Activated CD8-positive, alpha-beta memory T cell treated with anti-CD3 and anti-CD28 coated beads for 24 hours (primary cell): ENCODE measurements around the gene OR2A12.
A peak's percentile ranks its signal among the peaks of the same experiment; 100 is the strongest.
"Not testable (repeated sequence)": the region's sequence is repeated elsewhere in the genome, so short reads cannot be mapped to it uniquely, and the experiment has no call there.

Experiments
- DNase-seq: peaks from one replicate; pipeline ENCODE4 v3.0.0-alpha.2; 2020

The OR2A12 gene

GRCh38 chr7:144127714-144128334 is 41.7 kb downstream of the OR2A12 start:
- DNase-seq, result peak; percentile 94

DNA sequence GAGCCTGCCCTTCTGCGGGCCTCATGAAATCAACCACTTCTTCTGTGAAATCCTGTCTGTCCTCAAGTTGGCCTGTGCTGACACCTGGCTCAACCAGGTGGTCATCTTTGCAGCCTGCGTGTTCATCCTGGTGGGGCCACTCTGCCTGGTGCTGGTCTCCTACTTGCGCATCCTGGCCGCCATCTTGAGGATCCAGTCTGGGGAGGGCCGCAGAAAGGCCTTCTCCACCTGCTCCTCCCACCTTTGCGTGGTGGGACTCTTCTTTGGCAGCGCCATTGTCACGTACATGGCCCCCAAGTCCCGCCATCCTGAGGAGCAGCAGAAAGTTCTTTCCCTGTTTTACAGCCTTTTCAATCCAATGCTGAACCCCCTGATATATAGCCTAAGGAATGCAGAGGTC is 43.5 kb downstream of the OR2A12 start:
- DNase-seq, result not testable (repeated sequence)

DNA sequence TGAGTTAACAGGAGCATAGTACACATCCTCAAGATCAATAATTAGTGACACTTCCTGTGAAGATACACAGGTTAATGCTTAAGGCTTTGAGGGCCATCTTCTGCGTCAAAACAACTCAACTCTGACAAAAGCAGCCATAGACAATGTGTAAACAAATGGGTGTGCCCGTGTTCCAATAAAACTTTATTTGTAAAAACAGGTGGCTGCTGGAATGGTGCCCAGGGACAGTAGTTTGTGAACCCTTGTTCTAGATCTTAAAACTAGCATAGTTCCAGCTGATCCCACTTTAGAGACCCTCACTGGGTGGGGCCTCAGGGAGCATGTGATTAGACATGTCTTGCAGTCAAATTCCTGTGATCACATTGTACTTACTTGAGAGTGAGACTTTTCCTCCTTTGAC is 44.7 kb downstream of the OR2A12 start:
- no peak for DNase-seq

GRCh38 chr7:144132262-144132661 is 46.2 kb downstream of the OR2A12 start:
- no peak for DNase-seq

- no peak for DNase-seq
Observed at GRCh38 chr7:144133307-144133706, 47.2 kb downstream of the OR2A12 start.

DNA sequence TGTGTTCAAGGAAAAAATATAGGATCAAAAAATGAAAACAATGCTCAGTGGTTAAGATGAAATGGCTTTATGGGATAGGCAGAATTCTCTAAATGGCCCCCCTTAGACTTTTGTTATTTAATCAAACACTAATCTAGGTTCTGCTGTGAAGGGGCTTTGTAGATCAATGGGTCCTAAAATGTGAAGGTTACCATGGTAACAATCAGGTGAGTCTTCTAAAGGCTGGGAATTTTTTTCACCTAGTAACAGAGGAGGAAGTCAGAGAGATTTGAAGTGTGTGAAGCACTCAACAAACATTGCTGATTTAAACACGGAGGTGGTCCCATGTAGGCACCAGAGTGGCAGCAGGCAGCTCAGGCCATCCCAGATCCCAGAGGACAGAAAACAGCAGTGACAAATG is 48.0 kb downstream of the OR2A12 start:
- no peak for DNase-seq

DNA sequence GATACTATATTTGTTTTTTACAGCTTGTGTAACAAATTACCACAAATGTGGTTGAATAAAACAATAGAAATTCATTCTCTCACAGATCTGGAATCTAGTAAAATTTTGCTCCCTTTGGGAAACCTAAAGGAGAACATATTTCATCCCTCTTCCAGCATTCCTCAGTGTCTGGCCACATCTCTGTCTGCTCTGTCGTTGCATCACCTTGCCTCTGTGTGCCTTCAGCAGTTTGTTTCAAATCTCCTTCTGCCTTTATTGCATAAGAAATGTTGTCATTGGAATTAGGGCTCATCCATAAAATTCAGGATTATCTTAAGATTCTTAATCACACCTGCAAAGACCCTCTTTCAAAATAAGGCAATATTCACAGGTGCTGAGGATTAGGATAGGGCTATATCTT is 51.4 kb downstream of the OR2A12 start:
- no peak for DNase-seq

DNA sequence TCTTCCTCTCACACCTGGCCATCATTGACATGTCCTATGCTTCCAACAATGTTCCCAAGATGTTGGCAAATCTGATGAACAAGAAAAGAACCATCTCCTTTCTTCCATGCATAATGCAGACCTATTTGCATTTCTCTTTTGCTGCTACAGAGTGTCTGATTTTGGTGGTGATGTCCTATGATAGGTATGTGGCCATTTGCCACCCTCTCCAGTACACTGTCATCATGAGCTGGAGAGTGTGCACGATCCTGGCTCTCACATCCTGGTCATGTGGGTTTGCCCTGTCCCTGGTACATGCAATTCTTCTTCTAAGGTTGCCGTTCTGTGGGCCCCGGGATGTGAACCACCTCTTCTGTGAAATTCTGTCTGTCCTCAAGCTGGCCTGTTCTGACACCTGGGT is 56.1 kb downstream of the OR2A12 start:
- DNase-seq, result no peak

DNA sequence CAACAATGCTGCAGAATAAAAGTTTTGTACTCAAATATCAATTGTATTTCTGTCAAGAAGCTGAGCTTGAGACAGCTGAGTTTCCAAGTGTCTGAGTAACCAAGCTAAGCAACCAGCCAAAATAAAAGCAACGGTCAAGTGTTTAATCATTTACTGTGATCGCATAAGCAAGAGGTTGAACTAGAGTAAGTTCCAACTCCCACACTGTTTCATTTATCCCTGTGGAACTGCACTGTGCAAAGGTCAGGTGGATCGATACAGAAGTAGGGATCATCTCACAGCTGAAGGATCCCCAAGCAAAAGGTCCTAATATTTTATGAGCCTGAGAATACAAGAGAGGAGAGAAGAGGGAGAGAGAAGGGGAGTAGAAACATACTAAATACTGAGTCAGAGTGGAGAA is 58.3 kb downstream of the OR2A12 start:
- DNase-seq, result no peak

DNA sequence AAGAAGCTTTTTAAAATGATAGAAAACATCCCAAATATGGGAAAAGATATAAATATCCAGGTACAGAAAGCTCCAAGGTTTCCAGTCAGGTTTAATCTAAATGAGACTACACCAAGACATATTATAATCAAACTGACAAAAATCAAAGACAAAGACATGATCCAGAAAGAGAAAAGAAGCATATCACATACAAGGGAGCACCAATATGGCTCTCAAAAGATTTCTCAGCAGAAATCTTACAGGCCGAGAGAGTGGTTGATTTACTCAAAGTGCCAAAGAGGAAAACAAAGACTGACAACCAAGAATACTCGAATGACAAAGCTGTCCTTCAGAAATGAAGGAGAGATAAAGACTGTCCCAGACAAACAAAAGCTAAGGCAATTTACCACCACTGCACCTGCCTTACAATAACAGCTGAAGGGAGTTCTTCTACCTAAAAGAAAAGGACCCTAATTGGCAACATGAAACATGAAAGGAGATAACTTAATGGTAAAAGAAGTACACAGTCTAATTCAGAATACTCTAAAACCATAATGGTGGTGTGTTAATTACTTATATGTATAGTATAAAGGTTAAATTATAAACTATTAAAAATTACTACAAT is 62.2 kb downstream of the OR2A12 start:
- no peak for DNase-seq
